SK-N-DZ (cell line): Measurements from ENCODE around the gene FAS.

Source experiments
- DNase-seq: peaks from one replicate; pipeline ENCODE4 v3.0.0-alpha.2; 2015; ENCODE audit warnings: low spot score

Gene FAS

GRCh38 chr10:88971221-88972061 is 19.2 kb upstream of the FAS start:
- DNase-seq, result no peak

GRCh38 chr10:88974012-88974411 is 16.6 kb upstream of the FAS start:
- no peak for DNase-seq

DNA sequence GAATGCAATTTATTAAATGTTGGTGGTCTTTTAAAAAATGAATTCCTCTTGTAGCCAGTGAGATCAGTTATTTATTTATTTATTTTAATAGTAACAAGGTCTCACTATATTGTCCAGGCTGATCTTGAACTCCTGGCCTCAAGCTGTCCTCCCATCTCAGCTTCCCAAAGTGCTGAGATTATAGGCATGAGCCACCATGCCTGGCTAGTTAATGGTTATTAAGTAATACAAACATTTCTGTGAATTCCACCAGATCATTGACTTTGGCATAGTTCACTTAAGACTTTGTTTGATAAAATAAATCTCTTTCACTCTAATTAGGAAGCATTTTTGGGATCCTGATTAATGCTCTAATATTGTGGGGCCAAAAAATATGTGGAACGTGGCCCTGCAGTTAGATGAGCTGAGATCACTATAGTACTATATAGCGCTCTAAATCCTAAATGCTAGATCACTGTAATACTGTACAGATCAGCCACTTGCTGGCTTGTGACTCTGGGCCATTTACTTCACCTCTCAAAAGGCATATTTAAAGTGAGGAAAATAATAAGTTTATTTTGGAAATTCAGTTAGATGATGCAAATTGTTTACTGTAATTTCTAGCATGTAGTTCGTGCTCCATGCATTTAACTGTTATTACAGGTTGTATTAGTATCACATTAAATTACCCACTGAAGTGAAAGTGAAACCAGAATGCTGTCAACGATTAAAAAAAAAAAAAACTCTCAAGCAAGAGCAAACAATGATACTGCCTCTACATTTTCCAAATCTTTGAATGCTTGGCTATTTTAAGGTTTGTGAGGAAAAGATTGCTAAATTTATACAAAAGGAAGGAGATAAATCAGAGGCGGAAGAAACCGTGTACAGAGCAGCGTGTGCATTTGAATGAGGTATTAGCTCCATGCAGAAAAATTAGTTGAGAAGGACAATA is 15.9 kb upstream of the FAS start:
- DNase-seq, result no peak

DNA sequence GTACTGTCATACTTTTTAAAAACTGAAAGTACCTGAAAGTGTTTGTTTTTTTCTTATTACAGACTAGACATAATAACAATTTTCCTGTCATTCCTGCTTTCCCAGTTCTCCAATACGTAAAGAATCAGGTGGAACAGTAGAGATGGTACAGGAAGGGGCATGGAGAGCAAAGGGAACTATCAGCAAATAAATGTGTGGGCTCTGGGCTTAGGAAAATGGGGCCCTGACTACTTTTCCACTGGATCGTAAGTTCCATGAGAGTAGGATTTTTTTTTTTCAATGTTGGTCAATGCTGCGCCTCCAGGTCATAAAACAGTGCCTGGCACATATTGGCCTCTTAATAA is 15.2 kb upstream of the FAS start:
- no peak for DNase-seq

GRCh38 chr10:88978463-88978862 is 12.1 kb upstream of the FAS start:
- DNase-seq, result no peak

DNA sequence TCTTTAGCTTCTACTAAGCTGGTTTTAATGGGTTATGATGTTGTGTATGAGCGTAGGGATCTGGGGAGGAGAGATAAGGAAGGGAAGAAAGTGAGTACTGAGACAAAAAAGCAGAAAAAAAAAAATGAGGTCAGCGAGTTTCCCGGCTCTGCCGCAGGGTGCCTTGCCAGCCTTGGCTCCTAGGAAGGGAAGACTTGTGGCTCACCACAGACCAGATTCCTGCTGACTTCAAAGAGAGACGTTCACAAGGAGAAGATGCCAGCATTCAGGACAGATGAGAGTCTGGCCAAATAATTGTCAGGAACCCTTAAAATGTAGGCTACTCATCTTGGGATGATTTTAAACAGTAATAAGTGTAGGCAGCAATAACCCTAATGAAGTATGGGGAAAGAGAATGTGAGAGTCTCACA is 11.4 kb upstream of the FAS start:
- DNase-seq, result no peak

- no peak for DNase-seq
These were observed 11.0 kb upstream of the FAS start for GRCh38 chr10:88979603-88980002.

DNA sequence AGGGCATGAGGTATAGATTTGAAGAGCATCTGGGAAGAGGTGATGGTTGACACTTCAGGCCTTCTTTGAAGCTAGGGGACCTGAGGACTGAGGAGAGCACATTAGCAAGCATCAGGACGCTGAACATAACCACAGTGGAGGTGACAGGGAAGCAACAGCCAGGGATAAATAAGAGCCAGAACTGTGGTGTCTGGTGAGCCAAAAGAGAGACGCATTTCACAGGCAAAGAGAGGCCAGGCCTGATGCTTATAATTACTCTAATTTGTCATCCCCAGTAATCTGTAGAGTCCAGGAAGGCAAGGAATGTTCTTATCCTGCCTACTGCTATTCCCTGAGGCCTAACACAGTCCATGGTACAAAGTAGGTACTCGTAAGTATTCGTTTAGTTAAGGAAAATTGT is 10.4 kb upstream of the FAS start:
- DNase-seq, result no peak

DNA sequence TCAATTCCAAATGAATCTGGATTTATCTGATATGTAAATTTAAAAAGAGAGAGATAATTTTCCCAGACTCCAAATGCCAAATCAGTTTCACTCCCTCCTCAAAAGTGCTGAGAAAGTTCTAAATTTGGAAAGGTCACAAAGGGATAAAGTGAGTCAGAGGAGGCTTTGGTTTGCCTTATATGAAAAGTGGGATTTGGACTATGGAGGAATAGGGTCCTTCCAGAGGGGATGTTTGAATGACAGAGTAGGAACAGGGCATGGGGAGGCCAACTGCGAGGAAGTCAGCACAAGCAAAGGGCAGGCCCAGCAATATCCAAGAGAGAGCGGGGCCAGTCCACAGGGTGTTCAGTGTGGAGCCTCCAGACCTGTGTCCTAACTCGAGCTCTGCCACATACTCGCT is 9.8 kb upstream of the FAS start:
- DNase-seq, result no peak

GRCh38 chr10:88981435-88981834 is 9.2 kb upstream of the FAS start:
- DNase-seq, result no peak

- DNase-seq, result no peak
These were observed 8.2 kb upstream of the FAS start for GRCh38 chr10:88982366-88982765.

GRCh38 chr10:88983206-88983605 is 7.4 kb upstream of the FAS start:
- no peak for DNase-seq

- DNase-seq, result no peak
These were observed 6.7 kb upstream of the FAS start for GRCh38 chr10:88983939-88984338.

DNA sequence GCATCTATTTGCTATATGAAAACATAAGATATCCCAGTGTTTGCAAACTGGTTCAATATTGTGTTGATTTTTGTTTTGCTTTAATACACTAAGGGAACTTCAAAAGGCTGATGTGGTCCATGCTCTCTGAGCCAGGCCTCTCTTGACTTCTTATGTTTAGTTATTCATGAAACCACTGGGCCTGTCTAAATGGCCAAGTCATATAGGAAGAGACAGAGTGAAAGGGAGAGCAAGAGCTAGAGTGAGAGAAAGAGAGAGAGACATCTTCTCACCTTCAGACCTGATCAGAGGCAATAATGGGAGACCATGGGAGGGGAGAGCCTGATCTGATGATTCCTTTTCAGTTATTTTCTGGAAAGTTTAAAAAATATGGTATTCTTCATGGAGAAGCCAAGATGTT is 6.1 kb upstream of the FAS start:
- no peak for DNase-seq

GRCh38 chr10:88986549-88987242 is 3.9 kb upstream of the FAS start:
- no peak for DNase-seq

DNA sequence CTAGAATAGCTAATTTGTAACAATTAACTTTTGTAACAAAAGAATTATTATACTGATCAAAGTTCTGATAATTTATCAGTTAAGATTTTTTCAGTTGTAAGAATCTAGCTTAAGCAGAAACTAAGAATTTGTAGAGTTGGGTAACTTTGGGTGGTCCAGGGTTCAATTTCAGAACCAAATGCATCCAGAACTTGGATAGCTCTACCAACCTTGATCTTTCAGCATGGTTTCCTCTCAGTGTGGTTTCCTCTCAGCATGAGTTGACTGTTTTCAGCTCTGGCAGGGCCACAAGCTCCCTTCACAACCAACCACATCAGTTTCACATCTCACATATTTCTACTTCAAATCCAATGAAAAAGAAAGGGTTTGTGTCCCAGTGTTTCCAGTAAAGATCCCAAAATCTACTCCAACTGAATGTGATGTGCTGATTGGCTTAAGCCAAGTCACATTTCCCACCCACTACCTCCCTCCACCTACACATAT is 3.3 kb upstream of the FAS start:
- DNase-seq, result no peak

GRCh38 chr10:88987840-88988239 is 2.8 kb upstream of the FAS start:
- DNase-seq, result no peak

DNA sequence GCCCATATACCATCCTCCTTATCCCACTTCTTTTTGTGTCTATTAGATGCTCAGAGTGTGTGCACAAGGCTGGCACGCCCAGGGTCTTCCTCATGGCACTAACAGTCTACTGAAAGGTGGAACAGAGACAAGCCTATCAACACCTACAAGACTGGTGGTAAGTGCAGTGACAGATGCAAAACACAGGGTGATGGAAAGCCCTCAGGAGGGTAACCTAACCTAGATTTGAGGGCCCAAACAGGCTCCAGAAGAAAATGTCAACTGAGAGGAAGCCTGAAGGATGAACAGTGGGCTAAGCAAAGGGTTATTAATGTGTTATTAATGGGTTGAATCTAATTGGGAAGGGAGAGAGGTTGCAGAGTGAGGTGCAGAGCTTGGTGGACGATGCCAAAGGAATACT is 1.2 kb upstream of the FAS start:
- no peak for DNase-seq

DNA sequence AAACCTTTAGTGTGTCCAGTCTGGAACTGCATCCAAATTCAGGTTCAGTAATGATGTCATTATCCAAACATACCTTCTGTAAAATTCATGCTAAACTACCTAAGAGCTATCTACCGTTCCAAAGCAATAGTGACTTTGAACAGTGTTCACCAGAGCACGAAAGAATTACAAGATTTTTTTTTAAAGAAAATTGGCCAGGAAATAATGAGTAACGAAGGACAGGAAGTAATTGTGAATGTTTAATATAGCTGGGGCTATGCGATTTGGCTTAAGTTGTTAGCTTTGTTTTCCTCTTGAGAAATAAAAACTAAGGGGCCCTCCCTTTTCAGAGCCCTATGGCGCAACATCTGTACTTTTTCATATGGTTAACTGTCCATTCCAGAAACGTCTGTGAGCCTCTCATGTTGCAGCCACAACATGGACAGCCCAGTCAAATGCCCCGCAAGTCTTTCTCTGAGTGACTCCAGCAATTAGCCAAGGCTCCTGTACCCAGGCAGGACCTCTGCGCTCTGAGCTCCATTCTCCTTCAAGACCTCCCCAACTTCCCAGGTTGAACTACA is 694 bp upstream of the FAS start:
- no peak for DNase-seq

- peak; percentile 24 for DNase-seq
These were observed 732 bp downstream of the FAS start for GRCh38 chr10:88991161-88991898.

- no peak for DNase-seq
These were observed 1.3 kb downstream of the FAS start for GRCh38 chr10:88991899-88992320.
